Measurements from ENCODE around the gene CACUL1. TPM values are rescaled to one million over a fixed set of nuclear protein-coding genes. Genes with fewer than 3 reads are reported as not detected.

The CACUL1 gene
- total RNA-seq, 1 experiment from 2014 or later: 62.5 TPM

GRCh38 chr10:118689070-118689858, 65.5 kb downstream of the CACUL1 start:
- Histone ChIP-seq H3K79me2 (ENCODE audit: low read depth) (no peaks in the 10 kb centered on the region), H3K9me2 (ENCODE audit: insufficient read depth) (no peaks in the 10 kb centered on the region), H3K36me3 (ENCODE audit: low read depth) (0 out of 2 replicates have a peak, but pooled peaks cover 8% of the 10 kb centered on the region), H3K27ac (no peak overlapping the region), H3K4me3 (no peak overlapping the region), H3K4me1 (replicated peaks; ENCODE audit: insufficient read depth) (no peaks in the 10 kb centered on the region), H3F3A (ENCODE audit: insufficient read depth, low read depth) (no peaks in the 10 kb centered on the region), H2AFZ (no peak overlapping the region), H3K4me2 (no peak overlapping the region), H3K9me3 (ENCODE audit: insufficient read depth, low read depth) (no peaks in the 10 kb centered on the region), H3K27me3 (ENCODE audit: insufficient read depth, low read depth) (no peaks in the 10 kb centered on the region), H4K20me1 (ENCODE audit: insufficient read depth) (no peaks in the 10 kb centered on the region; the same call in 1 of the 2 replicates)
- ChIA-PET CTCF (no interaction called here), POLR2A (ENCODE audit: unreplicated experiment) (no interaction called here)
- TF ChIP-seq EZH2 (IDR thresholded peaks at IDR 0.05; ENCODE audit: low read depth): no peak
- TF ChIP-seq, protein P1, sequence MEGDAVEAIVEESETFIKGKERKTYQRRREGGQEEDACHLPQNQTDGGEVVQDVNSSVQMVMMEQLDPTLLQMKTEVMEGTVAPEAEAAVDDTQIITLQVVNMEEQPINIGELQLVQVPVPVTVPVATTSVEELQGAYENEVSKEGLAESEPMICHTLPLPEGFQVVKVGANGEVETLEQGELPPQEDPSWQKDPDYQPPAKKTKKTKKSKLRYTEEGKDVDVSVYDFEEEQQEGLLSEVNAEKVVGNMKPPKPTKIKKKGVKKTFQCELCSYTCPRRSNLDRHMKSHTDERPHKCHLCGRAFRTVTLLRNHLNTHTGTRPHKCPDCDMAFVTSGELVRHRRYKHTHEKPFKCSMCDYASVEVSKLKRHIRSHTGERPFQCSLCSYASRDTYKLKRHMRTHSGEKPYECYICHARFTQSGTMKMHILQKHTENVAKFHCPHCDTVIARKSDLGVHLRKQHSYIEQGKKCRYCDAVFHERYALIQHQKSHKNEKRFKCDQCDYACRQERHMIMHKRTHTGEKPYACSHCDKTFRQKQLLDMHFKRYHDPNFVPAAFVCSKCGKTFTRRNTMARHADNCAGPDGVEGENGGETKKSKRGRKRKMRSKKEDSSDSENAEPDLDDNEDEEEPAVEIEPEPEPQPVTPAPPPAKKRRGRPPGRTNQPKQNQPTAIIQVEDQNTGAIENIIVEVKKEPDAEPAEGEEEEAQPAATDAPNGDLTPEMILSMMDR (conservative IDR thresholded peaks at IDR 0.05): no peak
- no peak for DNase-seq
- no TSS peak for BruUV-seq (replicated peaks)
- intact Hi-C loops (cut with micrococcal nuclease; ENCODE audit: unreplicated experiment): no loop called here

DNA sequence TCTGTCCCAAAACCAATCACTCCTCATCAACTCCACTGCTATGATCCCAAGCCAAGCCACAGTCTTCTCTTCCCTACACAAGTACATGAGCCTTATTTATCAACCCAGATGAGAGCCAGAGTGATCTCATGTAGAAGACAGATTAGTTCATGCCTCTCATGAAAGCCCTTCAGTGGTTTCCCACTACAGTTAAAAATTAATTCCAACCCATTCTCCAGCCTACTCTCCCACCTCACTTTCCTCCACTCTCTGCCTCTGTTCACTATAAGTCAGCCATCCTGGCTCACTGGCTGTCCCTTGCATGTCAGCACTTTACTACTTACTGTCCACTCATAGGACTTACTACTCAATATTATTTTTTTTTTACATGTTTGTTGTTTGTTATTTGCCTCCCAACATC, 67.3 kb downstream of the CACUL1 start:
- ChIA-PET POLR2A (ENCODE audit: unreplicated experiment) (no interaction called here), CTCF (no interaction called here)
- Histone ChIP-seq H3F3A (ENCODE audit: insufficient read depth, low read depth) (no peaks in the 10 kb centered on the region), H3K27me3 (ENCODE audit: insufficient read depth, low read depth) (no peaks in the 10 kb centered on the region), H3K9me2 (ENCODE audit: insufficient read depth) (no peaks in the 10 kb centered on the region), H3K4me2 (no peak overlapping the region), H3K4me3 (no peak overlapping the region), H3K79me2 (ENCODE audit: low read depth) (no peaks in the 10 kb centered on the region), H3K4me1 (replicated peaks; ENCODE audit: insufficient read depth) (no peaks in the 10 kb centered on the region), H3K9me3 (ENCODE audit: insufficient read depth, low read depth) (no peaks in the 10 kb centered on the region), H4K20me1 (ENCODE audit: insufficient read depth) (no peaks in the 10 kb centered on the region; the same call in 1 of the 2 replicates), H3K27ac (no peak overlapping the region), H2AFZ (no peak overlapping the region), H3K36me3 (ENCODE audit: low read depth) (0 out of 2 replicates have a peak, but pooled peaks cover 8% of the 10 kb centered on the region)
- intact Hi-C loops (cut with micrococcal nuclease; ENCODE audit: unreplicated experiment): no loop called here
- TF ChIP-seq EZH2 (IDR thresholded peaks at IDR 0.05; ENCODE audit: low read depth): no peak
- TF ChIP-seq, protein P1 (conservative IDR thresholded peaks at IDR 0.05): no peak
- no TSS peak for BruUV-seq (replicated peaks)
- DNase-seq: no peak

DNA sequence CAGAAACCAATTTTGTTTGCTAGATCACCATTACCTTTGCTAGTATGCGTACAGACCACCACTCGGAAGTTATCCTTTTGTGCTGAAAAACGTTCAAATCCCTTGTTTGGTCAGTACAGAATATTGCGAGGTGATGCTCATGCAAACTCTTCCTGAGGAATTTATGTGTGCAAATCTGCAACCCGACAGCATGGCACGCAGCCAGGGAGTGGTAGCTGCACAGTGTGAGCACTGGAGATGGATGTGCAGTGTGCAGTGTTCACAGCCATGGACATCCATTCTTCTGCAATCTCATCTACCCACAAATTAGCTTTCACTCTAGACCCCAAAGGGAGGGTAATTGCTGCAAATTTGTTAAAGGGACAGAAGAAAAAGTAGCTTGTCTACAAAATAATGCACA, 72.2 kb downstream of the CACUL1 start:
- no peak for TF ChIP-seq EZH2 (IDR thresholded peaks at IDR 0.05; ENCODE audit: low read depth)
- TF ChIP-seq, protein P1 (conservative IDR thresholded peaks at IDR 0.05): no peak
- H3K4me3 ChIP-seq: no peak overlapping the region
- H3F3A ChIP-seq (ENCODE audit: insufficient read depth, low read depth): no peaks in the 10 kb centered on the region
- H3K36me3 ChIP-seq (ENCODE audit: low read depth): no peaks in the 10 kb centered on the region
- H3K4me2 ChIP-seq: no peak overlapping the region
- no peaks in the 10 kb centered on the region for H3K27me3 ChIP-seq (ENCODE audit: insufficient read depth, low read depth)
- intact Hi-C loops (cut with micrococcal nuclease; ENCODE audit: unreplicated experiment): no loop called here
- no peaks in the 10 kb centered on the region for H3K4me1 ChIP-seq (replicated peaks; ENCODE audit: insufficient read depth)
- no peaks in the 10 kb centered on the region for H3K9me3 ChIP-seq (ENCODE audit: insufficient read depth, low read depth)
- peaks cover 7% of the 10 kb centered on the region; the same call in 1 of the 2 replicates for H3K9me2 ChIP-seq (ENCODE audit: insufficient read depth)
- H3K27ac ChIP-seq: no peak overlapping the region
- no peaks in the 10 kb centered on the region for H4K20me1 ChIP-seq (ENCODE audit: insufficient read depth)
- H2AFZ ChIP-seq: no peak overlapping the region
- DNase-seq: no peak
- POLR2A ChIA-PET (ENCODE audit: unreplicated experiment): no interaction called here
- no TSS peak for BruUV-seq (replicated peaks)
- CTCF ChIA-PET: no interaction called here
- no peaks in the 10 kb centered on the region for H3K79me2 ChIP-seq (ENCODE audit: low read depth)

Data from PC-9 (cell line).